Keratinocyte (primary cell): Measurements from ENCODE around the gene DAZL. TPM values are rescaled to one million over a fixed set of nuclear protein-coding genes. Genes with fewer than 3 reads are reported as not detected.
"Not testable (repeated sequence)": the region's sequence is repeated elsewhere in the genome, so short reads cannot be mapped to it uniquely, and the experiment has no call there.

ENCODE experiments used
- DNase-seq: peaks from one replicate; pipeline ENCODE4 v3.0.0-alpha.2; 2011; ENCODE audit warnings: low read depth, missing footprints, low spot score
- FAIRE-seq: peaks from 2 replicates; lab custom pipeline; 2011; peaks lifted over from hg19 to GRCh38; lab: Jason Lieb, UNC
- H2AFZ ChIP-seq: 2 replicates; pipeline ENCODE4 v1.6.0; 2012; ENCODE audit warnings: low read length, control low read depth, inconsistent platforms; ENCODE audit not compliant: control insufficient read depth
- H3K27ac ChIP-seq: 2 replicates; pipeline ENCODE4 v1.5.1; 2011; ENCODE audit warnings: low read length; ENCODE audit not compliant: control insufficient read depth, insufficient read depth
- H3K27me3 ChIP-seq: 3 replicates; pipeline ENCODE4 v1.6.0; 2011; ENCODE audit warnings: low read length; ENCODE audit not compliant: control insufficient read depth, insufficient read depth; ENCODE audit errors: extremely low read depth
- H3K36me3 ChIP-seq, 2 experiments: 2 replicates in 1 of 2; 3 replicates in 1 of 2; pipeline ENCODE4 v1.5.1; 2011; ENCODE audit warnings: low read length in 2 of 2, mild to moderate bottlenecking in 1 of 2; ENCODE audit not compliant: control insufficient read depth in 2 of 2, insufficient read depth in 2 of 2; ENCODE audit errors: extremely low read depth in 1 of 2
- H3K4me1 ChIP-seq: 3 replicates; pipeline ENCODE4 v1.5.1; 2011; ENCODE audit warnings: low read length; ENCODE audit not compliant: control insufficient read depth, insufficient read depth; ENCODE audit errors: extremely low read depth
- H3K4me2 ChIP-seq: 3 replicates; pipeline ENCODE4 v1.6.0; 2011; ENCODE audit warnings: low read depth, low read length; ENCODE audit not compliant: control insufficient read depth, insufficient read depth; ENCODE audit errors: extremely low read depth
- H3K4me3 ChIP-seq, 3 experiments: fragments of 200-600 bp in 1 of 3; sonication (generic) in 1 of 3; 2 replicates in 2 of 3; 3 replicates in 1 of 3; pipeline ENCODE4 v1.5.1; 2011 to 2016; ENCODE audit warnings: low read length in 3 of 3, mild to moderate bottlenecking in 3 of 3, control low read depth in 2 of 3, inconsistent platforms in 1 of 3, low read depth in 1 of 3, mixed read lengths in 1 of 3, mixed run types in 1 of 3, moderate library complexity in 1 of 3; ENCODE audit not compliant: control insufficient read depth in 2 of 3, insufficient read depth in 2 of 3; ENCODE audit errors: extremely low read depth in 1 of 3
- H3K79me2 ChIP-seq: 2 replicates; pipeline ENCODE4 v1.6.0; 2012; ENCODE audit warnings: low read length; ENCODE audit not compliant: control insufficient read depth, insufficient read depth
- H3K9ac ChIP-seq: 3 replicates; pipeline ENCODE4 v1.6.0; 2011; ENCODE audit warnings: low read length; ENCODE audit not compliant: control insufficient read depth, insufficient read depth; ENCODE audit errors: extremely low read depth
- H3K9me1 ChIP-seq: 3 replicates; pipeline ENCODE4 v1.6.0; 2011; ENCODE audit warnings: low read length; ENCODE audit not compliant: control insufficient read depth, insufficient read depth; ENCODE audit errors: extremely low read depth
- H3K9me3 ChIP-seq: 2 replicates; pipeline ENCODE4 v1.5.1; 2012; ENCODE audit warnings: low read depth, low read length; ENCODE audit not compliant: control insufficient read depth
- H4K20me1 ChIP-seq: 3 replicates; pipeline ENCODE4 v1.6.0; 2011; ENCODE audit warnings: low read length; ENCODE audit not compliant: control insufficient read depth, insufficient read depth; ENCODE audit errors: extremely low read depth
- EZH2 ChIP-seq: IDR thresholded peaks from one replicate; pipeline ENCODE4 v1.6.1; 2012; ENCODE audit warnings: inconsistent platforms, mild to moderate bottlenecking, low read length, moderate library complexity
- dilution Hi-C: fragments of 300-500 bp; cut with MboI; formaldehyde crosslinking; loops from one replicate; pipeline ENCODE4 v1.7.0; 2020; ENCODE audit warnings: low sequenced_read_pairs; ENCODE audit not compliant: extremely low pct_ligation_motif_present
- polyA plus RNA-seq, 5 experiments: library from polyadenylated mRNA; depleted of rRNA in 3 of 5; stranded (reverse) in 3 of 5; stranded (forward) in 1 of 5; unstranded in 1 of 5; fragments of >200 nt; gene quantifications; 1 replicate in 1 of 5; 2 replicates in 3 of 5; 3 replicates in 1 of 5; pipeline versions ENCODE4 v1.2.1 to v1.2.3, GENCODE V29; 2011 to 2012; ENCODE audit warnings: missing spikeins in 2 of 5, low read depth in 1 of 5, low replicate concordance in 1 of 5
- TF ChIP-seq, protein P1 (sequence below), 3 experiments: IDR thresholded peaks in 1 of 3; conservative IDR thresholded peaks in 1 of 3; optimal IDR thresholded peaks in 1 of 3; 2 replicates in 2 of 3; 3 replicates in 1 of 3; pipeline versions ENCODE3 to v1.5.1; 2011; ENCODE audit warnings: low read length in 3 of 3, mild to moderate bottlenecking in 3 of 3, moderate library complexity in 2 of 3, control low read depth in 1 of 3, inconsistent platforms in 1 of 3; ENCODE audit not compliant: insufficient read depth in 2 of 3; ENCODE audit errors: extremely low read depth in 1 of 3

The DAZL gene
- polyA plus RNA-seq, 1 donor (not counting 4 experiments of a cell fraction or from before 2014, with no cell fraction given), result not detected

DNA sequence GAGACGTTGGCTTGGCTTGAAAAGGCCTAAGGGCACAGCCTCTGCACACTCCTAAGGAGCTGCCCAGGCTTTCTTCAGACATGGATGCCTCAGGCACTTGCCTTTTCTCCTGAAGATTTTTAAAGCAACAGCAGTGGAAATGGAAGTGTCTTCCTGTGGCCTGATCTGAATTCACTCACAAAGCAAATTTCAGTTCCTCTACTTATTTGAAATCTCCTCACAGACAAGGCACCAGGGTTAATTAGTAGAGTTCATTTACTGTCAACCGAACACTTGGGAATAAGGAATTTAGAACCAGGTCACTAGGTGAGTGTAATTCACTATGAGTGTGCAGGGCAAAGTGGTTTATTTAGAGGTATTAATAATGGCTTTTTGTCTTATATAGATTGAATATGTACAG is 27.2 kb upstream of the DAZL start:
- no peaks in the 10 kb centered on the region for H3K36me3 ChIP-seq
- no peaks in the 10 kb centered on the region for H3K27me3 ChIP-seq
- H3K4me2 ChIP-seq, result no peak overlapping the region
- dilution Hi-C loops, result no loop called here
- H3K27ac ChIP-seq, result no peak overlapping the region
- H3K79me2 ChIP-seq, result no peaks in the 10 kb centered on the region
- no peak overlapping the region for H3K9ac ChIP-seq
- no peaks in the 10 kb centered on the region for H3K9me1 ChIP-seq
- no peaks in the 10 kb centered on the region for H3K9me3 ChIP-seq
- DNase-seq, result no peak
- no peak for TF ChIP-seq EZH2
- TF ChIP-seq, protein P1, sequence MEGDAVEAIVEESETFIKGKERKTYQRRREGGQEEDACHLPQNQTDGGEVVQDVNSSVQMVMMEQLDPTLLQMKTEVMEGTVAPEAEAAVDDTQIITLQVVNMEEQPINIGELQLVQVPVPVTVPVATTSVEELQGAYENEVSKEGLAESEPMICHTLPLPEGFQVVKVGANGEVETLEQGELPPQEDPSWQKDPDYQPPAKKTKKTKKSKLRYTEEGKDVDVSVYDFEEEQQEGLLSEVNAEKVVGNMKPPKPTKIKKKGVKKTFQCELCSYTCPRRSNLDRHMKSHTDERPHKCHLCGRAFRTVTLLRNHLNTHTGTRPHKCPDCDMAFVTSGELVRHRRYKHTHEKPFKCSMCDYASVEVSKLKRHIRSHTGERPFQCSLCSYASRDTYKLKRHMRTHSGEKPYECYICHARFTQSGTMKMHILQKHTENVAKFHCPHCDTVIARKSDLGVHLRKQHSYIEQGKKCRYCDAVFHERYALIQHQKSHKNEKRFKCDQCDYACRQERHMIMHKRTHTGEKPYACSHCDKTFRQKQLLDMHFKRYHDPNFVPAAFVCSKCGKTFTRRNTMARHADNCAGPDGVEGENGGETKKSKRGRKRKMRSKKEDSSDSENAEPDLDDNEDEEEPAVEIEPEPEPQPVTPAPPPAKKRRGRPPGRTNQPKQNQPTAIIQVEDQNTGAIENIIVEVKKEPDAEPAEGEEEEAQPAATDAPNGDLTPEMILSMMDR (optimal IDR thresholded peaks at IDR 0.05 in 1 of 3, IDR thresholded peaks at IDR 0.05 in 1 of 3, conservative IDR thresholded peaks at IDR 0.05 in 1 of 3; ENCODE audit: extremely low read depth in 1 of 3, insufficient read depth in 2 of 3, low read length in 3 of 3), result no peak
- H2AFZ ChIP-seq, result no peak overlapping the region
- no peak overlapping the region for H3K4me3 ChIP-seq
- FAIRE-seq, result no peak
- no peaks in the 10 kb centered on the region for H3K4me1 ChIP-seq
- H4K20me1 ChIP-seq, result no peaks in the 10 kb centered on the region

DNA sequence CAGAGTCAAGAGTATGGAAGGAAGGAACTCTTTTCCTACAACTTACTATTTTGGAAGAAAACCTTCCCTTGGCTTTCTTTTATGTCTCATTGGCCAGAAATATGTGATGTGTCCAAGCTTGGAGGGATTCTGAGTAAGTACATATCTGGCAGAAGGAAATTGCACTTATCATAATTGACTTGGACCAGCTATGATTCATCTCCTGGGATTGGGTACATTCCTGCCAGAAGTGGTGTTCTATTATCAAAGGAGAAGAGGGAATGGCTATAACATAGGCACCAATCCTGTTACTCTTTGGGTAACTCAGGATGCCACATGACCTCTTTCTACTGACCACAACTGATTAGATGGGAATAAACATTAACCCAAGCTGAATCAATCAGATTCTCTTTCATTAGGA is 13.5 kb upstream of the DAZL start:
- Histone ChIP-seq H3K4me2 (no peak overlapping the region), H4K20me1 (no peaks in the 10 kb centered on the region), H3K27me3 (no peaks in the 10 kb centered on the region), H3K79me2 (no peaks in the 10 kb centered on the region), H3K27ac (no peak overlapping the region), H2AFZ (no peak overlapping the region), H3K9ac (no peak overlapping the region), H3K4me1 (no peaks in the 10 kb centered on the region), H3K4me3 (no peak overlapping the region), H3K36me3 (no peaks in the 10 kb centered on the region), H3K9me1 (no peaks in the 10 kb centered on the region), H3K9me3 (peaks cover 2% of the 10 kb centered on the region)
- dilution Hi-C loops, result loop anchor here (25.0 kb wide), 1 partner anchor 244 kb away; no protein-coding TSS in a partner anchor
- DNase-seq (no peak), FAIRE-seq (no peak)
- TF ChIP-seq, protein P1 (optimal IDR thresholded peaks at IDR 0.05 in 1 of 3, IDR thresholded peaks at IDR 0.05 in 1 of 3, conservative IDR thresholded peaks at IDR 0.05 in 1 of 3; ENCODE audit: extremely low read depth in 1 of 3, insufficient read depth in 2 of 3, low read length in 3 of 3), result no peak
- no peak for TF ChIP-seq EZH2

DNA sequence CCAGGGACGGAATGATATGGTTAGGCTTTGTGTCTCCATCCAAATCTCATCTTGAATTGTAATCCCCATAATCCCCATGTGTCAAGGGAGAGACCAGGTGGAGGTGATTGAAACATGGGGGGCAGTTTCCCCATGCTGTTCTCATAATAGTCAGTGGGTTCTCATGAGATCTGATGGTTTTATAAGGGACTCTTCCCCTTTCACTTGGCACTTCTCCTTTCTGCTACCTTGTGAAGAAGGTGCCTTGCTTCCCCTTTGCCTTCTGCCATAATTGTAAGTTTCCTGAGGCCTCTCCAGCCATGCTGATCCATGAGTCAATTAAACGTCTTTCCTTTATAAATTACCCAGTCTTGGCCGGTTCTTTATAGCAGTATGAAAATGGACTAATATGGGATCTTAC is 11.9 kb upstream of the DAZL start:
- H3K27ac ChIP-seq, H3K9me1 ChIP-seq, H3K4me2 ChIP-seq, H3K9ac ChIP-seq, H3K36me3 ChIP-seq, H4K20me1 ChIP-seq, H3K4me3 ChIP-seq, H3K79me2 ChIP-seq, FAIRE-seq, H3K4me1 ChIP-seq, H2AFZ ChIP-seq, DNase-seq, H3K27me3 ChIP-seq, H3K9me3 ChIP-seq: not testable (repeated sequence)
- dilution Hi-C loops, result loop anchor here (25.0 kb wide), 1 partner anchor 245 kb away; no protein-coding TSS in a partner anchor
